GM10248 (cell line): ENCODE results near the gene ABI3BP.

Experiments
- CTCF ChIA-PET: fragments of 300-600 bp; sonication (Branson Sonifier 250); formaldehyde crosslinking; extraction: SDS; loops from one replicate; lab custom pipeline; 2021; ENCODE audit warnings: antibody characterized with exemption; lab: Yijun Ruan, JAX
- POLR2A ChIA-PET: fragments of 350-650 bp; sonication (Branson Sonifier 250); formaldehyde crosslinking; extraction: SDS; loops from one replicate; lab custom pipeline; 2020; ENCODE audit warnings: antibody characterized with exemption; lab: Yijun Ruan, JAX
- DNase-seq: peaks from one replicate; pipeline ENCODE4 v3.0.0; 2012; ENCODE audit errors: extremely low spot score
- CTCF ChIP-seq: IDR thresholded peaks from 2 replicates; pipeline ENCODE4 v1.5.1; 2012; ENCODE audit warnings: mild to moderate bottlenecking, low read depth; ENCODE audit errors: extremely low read depth, missing control alignments, control extremely low read depth

Gene ABI3BP

DNA sequence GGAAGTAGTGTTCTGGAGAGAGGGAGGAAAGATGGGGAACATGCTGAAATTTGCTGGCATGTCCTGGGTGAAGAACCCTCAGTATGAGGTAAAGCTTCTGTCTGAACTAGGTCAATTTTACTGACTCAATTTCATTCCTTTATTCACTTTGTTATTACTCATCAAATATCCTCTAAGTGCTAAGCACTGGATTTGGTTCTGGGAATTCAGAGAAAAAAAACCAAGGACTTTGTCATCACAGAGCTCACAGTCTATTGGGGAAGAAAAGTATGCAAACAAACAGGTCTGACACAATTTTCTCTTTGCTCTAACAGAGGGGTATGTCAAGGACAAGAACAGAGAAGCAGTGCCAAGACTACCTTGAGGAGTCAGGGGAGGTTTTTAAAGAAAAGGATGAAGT is 215.9 kb downstream of the ABI3BP start:
- ChIA-PET CTCF (interaction anchor here (0.7 to 1.5 kb wide), 5 partner anchors 9 to 315 kb away, joined by 3 to 5 read pairs (median 3); no protein-coding TSS in a partner anchor), POLR2A (no interaction called here)

GRCh38 chr3:100776746-100777145 is 216.5 kb downstream of the ABI3BP start:
- ChIA-PET CTCF (interaction anchor here (0.7 to 1.5 kb wide), 5 partner anchors 9 to 314 kb away, joined by 3 to 5 read pairs (median 3); no protein-coding TSS in a partner anchor), POLR2A (no interaction called here)
- no peak for TF ChIP-seq CTCF
- DNase-seq, result no peak

More for the DNA sequence above, 215.9 kb downstream of the ABI3BP start:
- no peak for DNase-seq
- no peak for TF ChIP-seq CTCF

- DNase-seq, result no peak
- ChIA-PET POLR2A (no interaction called here), CTCF (interaction anchor here (0.7 to 1.5 kb wide), 2 partner anchors 313 to 314 kb away, joined by 3 to 5 read pairs; no protein-coding TSS in a partner anchor)
- TF ChIP-seq CTCF, result no peak
These were observed 217.0 kb downstream of the ABI3BP start for GRCh38 chr3:100776097-100776729.

- ChIA-PET CTCF (no interaction called here), POLR2A (no interaction called here)
- no peak for TF ChIP-seq CTCF
- no peak for DNase-seq
These were observed 217.6 kb downstream of the ABI3BP start for GRCh38 chr3:100775669-100776068.

DNA sequence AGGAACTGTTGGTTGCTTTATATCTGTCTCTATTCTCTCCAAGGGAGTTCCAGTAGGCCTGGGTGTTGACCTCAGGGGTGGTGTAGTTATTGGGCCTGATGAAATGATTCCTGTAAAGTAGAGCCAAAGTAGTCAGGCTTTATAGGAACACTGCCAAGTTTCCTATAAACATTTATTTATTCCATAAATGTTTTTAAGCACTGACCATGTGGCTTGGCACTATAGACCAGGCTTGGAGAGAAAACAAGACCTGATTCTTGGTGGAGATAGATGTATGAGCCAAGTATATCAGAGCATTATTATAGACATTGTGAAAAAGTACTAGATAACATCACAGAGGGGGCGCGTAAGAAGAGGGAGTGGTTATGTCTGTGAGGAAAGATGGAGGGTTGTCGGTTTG is 218.0 kb downstream of the ABI3BP start:
- no peak for TF ChIP-seq CTCF
- DNase-seq, result no peak
- ChIA-PET POLR2A (no interaction called here), CTCF (no interaction called here)

DNA sequence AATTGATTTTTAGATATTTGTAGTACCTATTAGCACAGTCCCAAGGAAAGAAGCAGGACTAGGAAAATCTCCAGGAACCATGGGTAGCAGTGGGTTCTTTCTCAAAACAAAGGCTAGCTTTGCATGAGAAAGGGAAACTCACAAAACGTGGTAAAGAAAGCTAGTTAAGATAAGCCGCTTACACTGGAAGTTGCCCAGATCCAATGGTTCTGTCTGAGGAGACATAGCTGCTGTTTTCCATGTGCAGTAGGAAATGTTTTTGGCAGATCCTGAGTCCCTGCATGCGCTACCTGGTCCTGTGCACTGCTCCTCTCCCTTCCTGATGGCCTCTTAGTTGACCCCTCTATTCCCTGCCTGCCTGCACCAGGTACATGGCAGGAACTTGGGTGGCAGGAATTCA is 223.5 kb downstream of the ABI3BP start:
- POLR2A ChIA-PET, result no interaction called here
- no peak for TF ChIP-seq CTCF
- no peak for DNase-seq
- CTCF ChIA-PET, result interaction anchor here (1.2 to 2.1 kb wide), 3 partner anchors 8 to 21 kb away, joined by 3 to 11 read pairs (median 3); no protein-coding TSS in a partner anchor
